GM18517 (cell line): ENCODE measurements around the gene ZCCHC7.

ENCODE experiments used
- ATAC-seq: cut with Tn5 transposase; IDR thresholded peaks from one replicate; pipeline ENCODE4 v1.9.1; 2021; ENCODE audit warnings: mild to moderate bottlenecking, moderate library complexity; ENCODE audit not compliant: unreplicated experiment

Gene ZCCHC7

GRCh38 chr9:37206121-37206620 lies 85.8 kb downstream of the ZCCHC7 start:
- no peak for ATAC-seq

- ATAC-seq = no peak
These were observed 89.3 kb downstream of the ZCCHC7 start for GRCh38 chr9:37209431-37210386.

- ATAC-seq = no peak
These were observed 90.6 kb downstream of the ZCCHC7 start for GRCh38 chr9:37210737-37211523.

- no peak for ATAC-seq
These were observed 92.1 kb downstream of the ZCCHC7 start for GRCh38 chr9:37212435-37212834.

- ATAC-seq = no peak
These were observed 95.0 kb downstream of the ZCCHC7 start for GRCh38 chr9:37215381-37215780.

- ATAC-seq = no peak
These were observed 95.5 kb downstream of the ZCCHC7 start for GRCh38 chr9:37215830-37216229.

- no peak for ATAC-seq
These were observed 96.8 kb downstream of the ZCCHC7 start for GRCh38 chr9:37217161-37217560.

- no peak for ATAC-seq
These were observed 98.5 kb downstream of the ZCCHC7 start for GRCh38 chr9:37218800-37219425.

GRCh38 chr9:37220971-37221370 lies 100.6 kb downstream of the ZCCHC7 start:
- ATAC-seq = no peak

GRCh38 chr9:37221489-37222106 lies 101.2 kb downstream of the ZCCHC7 start:
- no peak for ATAC-seq

- no peak for ATAC-seq
These were observed 109.1 kb downstream of the ZCCHC7 start for GRCh38 chr9:37229455-37229854.

- no peak for ATAC-seq
These were observed 109.6 kb downstream of the ZCCHC7 start for GRCh38 chr9:37229882-37230482.

GRCh38 chr9:37236822-37237221 lies 116.4 kb downstream of the ZCCHC7 start:
- ATAC-seq = no peak

GRCh38 chr9:37238122-37238521 lies 117.7 kb downstream of the ZCCHC7 start:
- ATAC-seq = no peak

GRCh38 chr9:37239224-37239859 lies 119.0 kb downstream of the ZCCHC7 start:
- ATAC-seq = no peak

GRCh38 chr9:37239921-37240320 lies 119.5 kb downstream of the ZCCHC7 start:
- ATAC-seq = no peak

GRCh38 chr9:37241340-37241739 lies 121.0 kb downstream of the ZCCHC7 start:
- ATAC-seq = no peak

- ATAC-seq = no peak
These were observed 121.7 kb downstream of the ZCCHC7 start for GRCh38 chr9:37242089-37242488.

- no peak for ATAC-seq
These were observed 123.4 kb downstream of the ZCCHC7 start for GRCh38 chr9:37243588-37244345.
